Stimulated activated CD8-positive, alpha-beta memory T cell treated with anti-CD3 and anti-CD28 coated beads, Interleukin-15, amount 100 ng/mL, for 48 hours (primary cell): ENCODE data around the gene NREP.

Experiments
- DNase-seq, 2 donors: peaks; one replicate each; pipeline ENCODE4 v3.0.0-alpha.2; 2020; ENCODE audit warnings: low read depth in 2 of 2

NREP gene

GRCh38 chr5:111765613-111766571, 8.9 kb upstream of the NREP start:
- no peak for DNase-seq

GRCh38 chr5:111764019-111764418, 7.0 kb upstream of the NREP start:
- DNase-seq, result no peak

GRCh38 chr5:111762895-111763294, 5.9 kb upstream of the NREP start:
- no peak for DNase-seq

GRCh38 chr5:111758284-111758628, 1.3 kb upstream of the NREP start:
- no peak for DNase-seq

- peak; percentile 72 to 73 for DNase-seq
Observed at GRCh38 chr5:111757355-111758283, 625 bp upstream of the NREP start.

- no peak for DNase-seq
Observed at GRCh38 chr5:111755942-111756381, 1.0 kb downstream of the NREP start.

GRCh38 chr5:111755345-111755941, 1.6 kb downstream of the NREP start:
- DNase-seq, result no peak

- DNase-seq, result no peak
Observed at GRCh38 chr5:111753884-111754589, 3.0 kb downstream of the NREP start.

- no peak for DNase-seq
Observed at GRCh38 chr5:111752426-111752965, 4.5 kb downstream of the NREP start.

- no peak for DNase-seq
Observed at GRCh38 chr5:111749303-111750026, 7.5 kb downstream of the NREP start.

- DNase-seq, result no peak
Observed at GRCh38 chr5:111748304-111748763, 8.7 kb downstream of the NREP start.

GRCh38 chr5:111747337-111747736, 9.7 kb downstream of the NREP start:
- DNase-seq, result no peak

GRCh38 chr5:111746791-111747190, 10.2 kb downstream of the NREP start:
- DNase-seq, result no peak

- DNase-seq, result no peak
Observed at GRCh38 chr5:111745075-111745739, 11.8 kb downstream of the NREP start.

- no peak for DNase-seq
Observed at GRCh38 chr5:111744455-111744854, 12.5 kb downstream of the NREP start.

GRCh38 chr5:111743988-111744387, 13.0 kb downstream of the NREP start:
- no peak for DNase-seq

- DNase-seq, result no peak
Observed at GRCh38 chr5:111743512-111743911, 13.5 kb downstream of the NREP start.

- no peak for DNase-seq
Observed at GRCh38 chr5:111742177-111742994, 14.6 kb downstream of the NREP start.

- no peak for DNase-seq
Observed at GRCh38 chr5:111741278-111741677, 15.7 kb downstream of the NREP start.
